Dermis blood vessel endothelial cell (primary cell): Measurements from ENCODE around the gene SPRR2D. TPM values are rescaled to one million over a fixed set of nuclear protein-coding genes. Genes with fewer than 3 reads are reported as not detected.
"Not testable (repeated sequence)": the region's sequence is repeated elsewhere in the genome, so short reads cannot be mapped to it uniquely, and the experiment has no call there.

ENCODE experiments used
- DNase-seq: peaks from one replicate; pipeline ENCODE4 v3.0.0; 2010
- total RNA-seq: library from RNA; depleted of rRNA; stranded (reverse); fragments of >200 nt; gene quantifications from 2 replicates; pipeline ENCODE4 v1.2.3, GENCODE V29; 2014

The SPRR2D gene
- total RNA-seq, 1 donor from 2014 or later, result not detected

- DNase-seq, result not testable (repeated sequence)
These were observed 29.6 kb downstream of the SPRR2D start for GRCh38 chr1:153011235-153011758.

- DNase-seq, result no peak
These were observed 39.5 kb downstream of the SPRR2D start, which contains the start of gene SPRR3 for GRCh38 chr1:153001382-153001781. Gene SPRR3 (plus strand): TSS chr1:153001749. CDS start chr1:153003021, 1,272 bp downstream.

GRCh38 chr1:153000294-153000693 is 40.6 kb downstream of the SPRR2D start:
- DNase-seq, result no peak

- DNase-seq, result no peak
These were observed 41.1 kb downstream of the SPRR2D start for GRCh38 chr1:152999818-153000217.

GRCh38 chr1:152998476-152998875 is 42.4 kb downstream of the SPRR2D start:
- no peak for DNase-seq

- DNase-seq, result no peak
These were observed 43.0 kb downstream of the SPRR2D start for GRCh38 chr1:152997901-152998300.

GRCh38 chr1:152996633-152997400 is 44.1 kb downstream of the SPRR2D start:
- no peak for DNase-seq

- no peak for DNase-seq
These were observed 45.1 kb downstream of the SPRR2D start for GRCh38 chr1:152995842-152996241.

- no peak for DNase-seq
These were observed 47.7 kb downstream of the SPRR2D start for GRCh38 chr1:152993186-152993585.

Other genes with a start within 250 kb of the SPRR2D start
- not detected in 2 replicates for gene LCE1D, start 244.4 kb downstream of the SPRR2D start, total RNA-seq
- gene LCE1C, start 234.5 kb downstream of the SPRR2D start, total RNA-seq, result not detected in 2 replicates
- not detected in 2 replicates for gene LCE1B, start 229.1 kb downstream of the SPRR2D start, total RNA-seq
- not detected in 2 replicates for gene LCE1A, start 213.6 kb downstream of the SPRR2D start, total RNA-seq
- gene LCE6A, start 198.3 kb downstream of the SPRR2D start, total RNA-seq, result not detected in 2 replicates
- gene LCE7A, start 181.1 kb downstream of the SPRR2D start, total RNA-seq, result not detected in 2 replicates
- gene SMCP, start 162.8 kb downstream of the SPRR2D start, total RNA-seq, result not detected in 2 replicates
- gene IVL, start 132.6 kb downstream of the SPRR2D start, total RNA-seq, result not detected in 2 replicates
- gene SPRR5, start 93.9 kb downstream of the SPRR2D start, total RNA-seq, result not detected in 2 replicates
- not detected in 2 replicates for gene SPRR4, start 70.5 kb downstream of the SPRR2D start, total RNA-seq
- not detected in 2 replicates for gene SPRR1A, start 57.0 kb downstream of the SPRR2D start, total RNA-seq
- gene SPRR3, start 39.4 kb downstream of the SPRR2D start, total RNA-seq, result not detected in 2 replicates
- not detected in 2 replicates for gene SPRR1B, start 9.9 kb downstream of the SPRR2D start, total RNA-seq
- not detected in 2 replicates for gene SPRR2A, start 16.4 kb upstream of the SPRR2D start, total RNA-seq
- gene SPRR2B, start 30.5 kb upstream of the SPRR2D start, total RNA-seq, result not detected in 2 replicates
- gene SPRR2E, start 53.4 kb upstream of the SPRR2D start, total RNA-seq, result not detected in 2 replicates
- gene SPRR2F, start 72.4 kb upstream of the SPRR2D start, total RNA-seq, result not detected in 2 replicates
- gene SPRR2G, start 109.8 kb upstream of the SPRR2D start, total RNA-seq, result not detected in 2 replicates
- gene LELP1, start 162.3 kb upstream of the SPRR2D start, total RNA-seq, result not detected in 2 replicates
- gene PRR9, start 176.5 kb upstream of the SPRR2D start, total RNA-seq, result not detected in 2 replicates
- gene LORICRIN, start 218.6 kb upstream of the SPRR2D start, total RNA-seq, result not detected in 2 replicates